Measurements from ENCODE around the gene TRIM48. TPM values are rescaled to one million over a fixed set of nuclear protein-coding genes. Genes with fewer than 3 reads are reported as not detected.
"Not testable (repeated sequence)": the region's sequence is repeated elsewhere in the genome, so short reads cannot be mapped to it uniquely, and the experiment has no call there.

TRIM48 gene, protein sequence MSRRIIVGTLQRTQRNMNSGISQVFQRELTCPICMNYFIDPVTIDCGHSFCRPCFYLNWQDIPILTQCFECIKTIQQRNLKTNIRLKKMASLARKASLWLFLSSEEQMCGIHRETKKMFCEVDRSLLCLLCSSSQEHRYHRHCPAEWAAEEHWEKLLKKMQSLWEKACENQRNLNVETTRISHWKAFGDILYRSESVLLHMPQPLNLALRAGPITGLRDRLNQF
- total RNA-seq (not detected), polyA plus RNA-seq (ENCODE audit: insufficient read length in 2 of 2) (not detected)
- long read RNA-seq, donor 1 = 0 reads
- long read RNA-seq, donor 2 = 0 reads
- long read RNA-seq, donor 3 = 0 reads
- long read RNA-seq, donor 4 = 0 reads

DNA sequence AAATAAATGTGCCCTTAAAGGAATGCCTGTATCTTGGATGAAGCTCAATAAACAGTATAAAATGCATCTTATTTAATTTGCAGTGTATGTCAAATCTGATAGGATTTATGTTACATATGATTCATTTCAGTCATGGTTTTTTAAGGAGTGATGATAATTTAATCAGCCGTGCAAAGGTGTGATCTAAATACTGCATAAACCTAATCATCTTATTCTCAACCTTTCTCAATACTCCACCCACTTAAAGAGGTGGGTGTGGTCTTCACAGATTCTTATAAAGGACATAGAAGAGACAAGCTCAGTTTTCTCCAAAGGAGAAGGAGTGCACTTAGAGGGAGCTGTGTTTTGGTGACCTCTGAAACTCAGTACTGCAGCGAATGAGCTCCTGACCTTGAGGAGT lies at the start of gene TRIM48:
TRIM48 (plus strand) TSS at position 301 of the 400 bp plus-strand sequence. CDS start 113 bp downstream, outside the sequence.
- H3K4me3 ChIP-seq (ENCODE audit: low read depth, low read length) = not testable (repeated sequence)
- WGBS (ENCODE audit: insufficient coverage) = 40% methylated on average over 1 of the region's 2 CpGs

DNA sequence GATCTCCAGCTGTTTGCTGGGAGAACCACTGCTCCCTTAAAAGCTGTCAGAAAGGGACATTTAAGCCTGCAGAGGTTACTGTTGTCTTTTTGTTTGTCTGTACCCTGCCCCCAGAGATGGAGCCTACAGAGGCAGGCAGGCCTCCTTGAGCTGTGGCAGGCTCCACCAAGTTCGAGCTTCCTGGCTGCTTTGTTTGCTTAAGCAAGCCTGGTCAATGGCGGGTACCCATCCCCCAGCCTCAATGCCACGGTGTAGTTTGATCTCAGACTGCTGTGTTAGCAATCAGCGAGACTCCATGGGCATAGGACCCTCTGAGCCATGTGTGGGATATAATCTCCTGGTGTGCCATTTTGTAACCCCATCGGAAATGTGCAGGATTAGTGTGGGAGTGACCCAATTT lies 23.6 kb upstream of the TRIM48 start:
- H3K4me3 ChIP-seq (ENCODE audit: low read depth, low read length); DNase-seq (ENCODE audit: low read depth in 4 of 6, low spot score in 6 of 6); H3K4me1 ChIP-seq (ENCODE audit: control insufficient read depth, insufficient read depth, low read length); H3K36me3 ChIP-seq (ENCODE audit: control insufficient read depth, insufficient read depth, low read length); H3K27me3 ChIP-seq (ENCODE audit: control insufficient read depth, insufficient read depth, low read length); H3K27ac ChIP-seq (ENCODE audit: low read depth, low read length); H3K9me3 ChIP-seq (ENCODE audit: control insufficient read depth, insufficient read depth, low read length): not testable (repeated sequence)
- WGBS (ENCODE audit: insufficient coverage) = 55% methylated on average over 4 of the region's 5 CpGs

More for the DNA sequence above, at the start of gene TRIM48:
- not testable (repeated sequence) for DNase-seq (ENCODE audit: low read depth in 4 of 6, low spot score in 6 of 6); H3K4me1 ChIP-seq (ENCODE audit: control insufficient read depth, insufficient read depth, low read length); H3K27ac ChIP-seq (ENCODE audit: low read depth, low read length); H3K27me3 ChIP-seq (ENCODE audit: control insufficient read depth, insufficient read depth, low read length); H3K9me3 ChIP-seq (ENCODE audit: control insufficient read depth, insufficient read depth, low read length); H3K36me3 ChIP-seq (ENCODE audit: control insufficient read depth, insufficient read depth, low read length)

DNA sequence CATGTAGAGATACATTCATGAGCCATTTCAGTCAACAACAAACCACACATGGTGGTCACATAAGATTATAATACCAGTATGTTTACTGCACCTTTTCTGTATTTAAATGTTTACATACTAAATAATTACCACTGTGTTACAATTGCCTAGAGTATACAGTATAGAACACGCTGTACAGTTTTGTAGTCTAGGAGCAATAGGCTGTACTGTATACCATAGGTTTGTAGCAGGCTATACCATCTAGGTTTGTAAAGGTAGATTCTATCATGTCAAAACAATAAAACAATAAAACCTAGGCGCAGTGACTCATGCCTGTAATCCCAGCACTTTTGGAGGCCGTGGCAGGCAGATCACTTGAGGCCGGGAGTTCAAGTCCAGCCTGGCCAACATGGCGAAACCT lies 1.1 kb downstream of the TRIM48 start:
- no peaks in the 10 kb centered on the region for H3K4me1 ChIP-seq (ENCODE audit: control insufficient read depth, insufficient read depth, low read length)
- no peak overlapping the region for H3K27ac ChIP-seq (ENCODE audit: low read depth, low read length)
- H3K4me3 ChIP-seq (ENCODE audit: low read depth, low read length) = no peak overlapping the region
- no peak for DNase-seq (ENCODE audit: low read depth in 4 of 6, low spot score in 6 of 6)
- H3K27me3 ChIP-seq (ENCODE audit: control insufficient read depth, insufficient read depth, low read length) = no peaks in the 10 kb centered on the region
- no peaks in the 10 kb centered on the region for H3K36me3 ChIP-seq (ENCODE audit: control insufficient read depth, insufficient read depth, low read length)
- H3K9me3 ChIP-seq (ENCODE audit: control insufficient read depth, insufficient read depth, low read length) = no peaks in the 10 kb centered on the region
- 93% methylated on average over 2 of the region's 5 CpGs for WGBS (ENCODE audit: insufficient coverage)

Small RNA genes lying within 50 kb of the gene (small RNA-seq; reads per million reads assigned to genes)
- not detected for gene AP005597.4 (ENCODE audit: low replicate concordance)

Other genes starting within 250 kb of the TRIM48 start
- gene OR4A16, start 81.0 kb downstream of the TRIM48 start, total RNA-seq = not detected
- gene OR4A16, start 81.0 kb downstream of the TRIM48 start, polyA plus RNA-seq (ENCODE audit: insufficient read length in 2 of 2) = not detected
- not detected for gene OR4A15, start 105.8 kb downstream of the TRIM48 start, total RNA-seq
- gene OR4A15, start 105.8 kb downstream of the TRIM48 start, polyA plus RNA-seq (ENCODE audit: insufficient read length in 2 of 2) = not detected

All from spinal cord (tissue), 10 donors.